Gastrocnemius medialis (tissue), 4 donors: Measurements from ENCODE around the gene IL21R. TPM values are rescaled to one million over a fixed set of nuclear protein-coding genes. Genes with fewer than 3 reads are reported as not detected.

Experiments
- ATAC-seq, 2 donors: fragments of 150-250 bp; one replicate each; pipeline ENCODE4 v1.9.1; 2016
- DNase-seq, 2 donors: peaks; one replicate each; pipeline ENCODE4 v3.0.0-alpha.2; 2019
- H3K27ac ChIP-seq, 4 donors: fragments of 200-600 bp; sonication (generic); 1 replicate in 1 of 4; 2 replicates in 3 of 4; pipeline ENCODE4 v1.5.1; 2016 to 2018; ENCODE audit warnings: mild to moderate bottlenecking in 2 of 4, moderate library complexity in 1 of 4
- H3K27me3 ChIP-seq, 3 donors: fragments of 200-600 bp; sonication (generic) in 2 of 3; 1 replicate in 1 of 3; 2 replicates in 2 of 3; pipeline versions ENCODE4 v1.5.1 to v1.6.0; 2016 to 2019; ENCODE audit warnings: mild to moderate bottlenecking in 1 of 3, moderate library complexity in 1 of 3
- H3K36me3 ChIP-seq, 2 donors: fragments of 200-600 bp; sonication (generic) in 1 of 2; one replicate each; pipeline ENCODE4 v1.5.1; 2017 to 2018
- H3K4me1 ChIP-seq, 2 donors: fragments of 200-600 bp; sonication (generic) in 1 of 2; one replicate each; pipeline ENCODE4 v1.5.1; 2016 to 2017; ENCODE audit warnings: mild to moderate bottlenecking in 2 of 2
- H3K4me3 ChIP-seq, 4 donors: fragments of 200-600 bp; sonication (generic) in 3 of 4; 1 replicate in 1 of 4; 2 replicates in 3 of 4; pipeline ENCODE4 v1.5.1; 2016 to 2019; ENCODE audit warnings: mild to moderate bottlenecking in 2 of 4
- H3K9me3 ChIP-seq, 3 donors: fragments of 200-600 bp; sonication (generic) in 2 of 3; 1 replicate in 1 of 3; 2 replicates in 2 of 3; pipeline ENCODE4 v1.5.1; 2016 to 2019
- CTCF ChIP-seq, 5 experiments: fragments of 450-650 bp in 3 of 5; fragments of 200-600 bp in 2 of 5; sonication (generic) in 2 of 5; IDR thresholded peaks in 4 of 5; conservative IDR thresholded peaks in 1 of 5; 1 replicate in 4 of 5; 2 replicates in 1 of 5; pipeline ENCODE4 v1.5.1; 2016 to 2019; ENCODE audit warnings: antibody characterized with exemption in 5 of 5, mild to moderate bottlenecking in 3 of 5, moderate library complexity in 3 of 5
- POLR2A ChIP-seq, 2 donors: fragments of 450-650 bp; IDR thresholded peaks; one replicate each; pipeline ENCODE4 v1.6.1; 2017; ENCODE audit warnings: antibody characterized with exemption in 2 of 2, mild to moderate bottlenecking in 2 of 2, moderate library complexity in 2 of 2
- in situ Hi-C, 4 donors: fragments of 200-750 bp; cut with MboI; loops; one replicate each; pipeline versions ENCODE4 v1.15.0 to v1.8.0; 2017; ENCODE audit warnings: low sequenced_read_pairs in 4 of 4
- intact Hi-C: fragments of 100-400 bp; cut with DNase I; formaldehyde crosslinking; loops from one replicate; pipeline ENCODE4 v1.15.1; 2023; ENCODE audit warnings: low total_unique reads
- total RNA-seq, 4 donors: library from RNA; depleted of rRNA; stranded (reverse); fragments of >200 nt; gene quantifications; one replicate each; pipeline versions ENCODE4 v1.1.0 to v1.2.3, GENCODE V29; 2016

The IL21R gene
- total RNA-seq, 4 donors from 2014 or later: 0.15 TPM; not detected in 3

- ATAC-seq (no peak), DNase-seq (no peak)
- TF ChIP-seq POLR2A (IDR thresholded peaks at IDR 0.05) (no peak), CTCF (IDR thresholded peaks at IDR 0.05 in 4 of 5, conservative IDR thresholded peaks at IDR 0.05 in 1 of 5) (no peak)
- Histone ChIP-seq H3K4me1 (no peaks in the 10 kb centered on the region), H3K36me3 (no peaks in the 10 kb centered on the region), H3K4me3 (no peak overlapping the region), H3K9me3 (no peaks in the 10 kb centered on the region), H3K27me3 (peaks cover 7% of the 10 kb centered on the region in 3 donors), H3K27ac (no peak overlapping the region)
- intact Hi-C loops: no loop called here
- in situ Hi-C loops: loop anchor here in 1 of 4 donors (25.0 kb wide), 1 partner anchor 92 kb away; the partner anchor contains the start of gene IL4R
These were observed 2.3 kb downstream of the IL21R start for GRCh38 chr16:27404163-27404823.

- peaks cover 7% of the 10 kb centered on the region in 3 donors for H3K27me3 ChIP-seq
These were observed 3.8 kb downstream of the IL21R start for GRCh38 chr16:27405546-27406451.

GRCh38 chr16:27406511-27407128 is 4.6 kb downstream of the IL21R start:
- in situ Hi-C loops (loop anchor here in 1 of 4 donors (25.0 kb wide), 1 partner anchor 94 kb away; the partner anchor contains the start of gene IL4R), intact Hi-C loops (no loop called here)

More at GRCh38 chr16:27405546-27406451, 3.8 kb downstream of the IL21R start:
- Histone ChIP-seq H3K4me3 (no peak overlapping the region), H3K9me3 (no peaks in the 10 kb centered on the region), H3K4me1 (no peaks in the 10 kb centered on the region), H3K36me3 (no peaks in the 10 kb centered on the region), H3K27ac (no peak overlapping the region)
- intact Hi-C loops: no loop called here
- no peak for DNase-seq
- ATAC-seq: no peak
- no peak for TF ChIP-seq CTCF (IDR thresholded peaks at IDR 0.05 in 4 of 5, conservative IDR thresholded peaks at IDR 0.05 in 1 of 5)
- no peak for TF ChIP-seq POLR2A (IDR thresholded peaks at IDR 0.05)
- in situ Hi-C loops: loop anchor here in 1 of 4 donors (25.0 kb wide), 1 partner anchor 93 kb away; the partner anchor contains the start of gene IL4R

More at GRCh38 chr16:27406511-27407128, 4.6 kb downstream of the IL21R start:
- no peak overlapping the region for H3K27ac ChIP-seq
- no peaks in the 10 kb centered on the region for H3K9me3 ChIP-seq
- H3K36me3 ChIP-seq: no peaks in the 10 kb centered on the region
- no peak overlapping the region for H3K4me3 ChIP-seq
- H3K27me3 ChIP-seq: peaks cover 7% of the 10 kb centered on the region in 3 donors
- no peaks in the 10 kb centered on the region for H3K4me1 ChIP-seq
- TF ChIP-seq POLR2A (IDR thresholded peaks at IDR 0.05) (no peak), CTCF (IDR thresholded peaks at IDR 0.05 in 4 of 5, conservative IDR thresholded peaks at IDR 0.05 in 1 of 5) (no peak)
- ATAC-seq (no peak), DNase-seq (no peak)
